AG08396 (cell line): ENCODE data around the gene BDH1.
"Not testable (repeated sequence)": the region's sequence is repeated elsewhere in the genome, so short reads cannot be mapped to it uniquely, and the experiment has no call there.

Source experiments
- DNase-seq: peaks from one replicate; pipeline ENCODE4 v3.0.0; 2012; ENCODE audit warnings: low spot score, mixed read lengths

BDH1 gene

GRCh38 chr3:197555281-197556261 is at the start of gene BDH1:
Gene BDH1, minus strand, starts transcription at chr3:197555968. Its CDS starts 9,525 bp downstream, at chr3:197546443.
- DNase-seq: peak; percentile 39

DNA sequence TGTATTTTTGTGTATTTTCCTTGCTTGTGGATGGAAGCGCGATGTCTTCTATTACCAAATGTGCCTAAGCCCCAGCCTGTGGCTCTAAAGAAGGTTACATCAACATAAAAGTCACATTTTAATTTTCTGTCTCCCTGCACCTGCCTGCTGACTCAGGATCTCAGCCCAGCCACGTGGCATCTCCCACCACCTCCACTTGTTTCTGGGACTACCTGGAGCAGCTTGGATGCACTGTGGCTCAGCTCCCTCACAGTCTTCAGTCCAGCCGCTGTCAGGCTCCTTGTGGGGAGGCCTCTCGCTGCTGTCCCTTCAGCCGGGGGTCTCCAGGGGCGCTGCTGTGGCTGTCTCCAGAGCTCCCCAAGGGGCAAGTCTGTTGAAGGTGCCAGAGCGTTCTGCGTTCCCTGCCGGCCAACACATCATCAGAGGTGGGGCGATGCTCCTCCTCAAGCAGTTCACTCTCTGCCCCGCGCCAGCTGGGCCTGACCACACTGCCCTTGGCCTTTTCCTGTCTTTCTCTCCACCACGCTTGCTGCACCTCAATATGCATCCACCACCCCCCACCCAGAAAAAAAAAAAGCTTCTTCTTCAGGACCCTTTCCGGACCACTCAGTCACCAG is 47.7 kb upstream of the BDH1 start:
- no peak for DNase-seq

DNA sequence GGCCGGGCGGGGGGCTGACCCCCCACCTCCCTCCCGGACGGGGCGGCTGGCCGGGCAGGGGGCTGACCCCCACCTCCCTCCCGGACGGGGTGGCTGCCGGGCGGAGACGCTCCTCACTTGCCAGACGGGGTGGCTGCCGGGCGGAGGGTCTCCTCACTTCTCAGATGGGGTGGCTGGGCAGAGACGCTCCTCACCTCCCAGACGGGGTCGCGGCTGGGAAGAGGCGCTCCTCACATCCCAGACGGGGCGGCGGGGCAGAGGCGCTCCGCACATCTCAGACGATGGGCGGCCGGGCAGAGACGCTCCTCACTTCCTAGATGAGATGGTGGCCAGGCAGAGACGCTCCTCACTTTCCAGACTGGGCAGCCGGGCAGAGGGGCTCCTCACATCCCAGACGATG is 46.6 kb upstream of the BDH1 start:
- DNase-seq: not testable (repeated sequence)

GRCh38 chr3:197601566-197601840 is 45.7 kb upstream of the BDH1 start:
- DNase-seq: not testable (repeated sequence)

- DNase-seq: no peak
These were observed 45.2 kb upstream of the BDH1 start for GRCh38 chr3:197600796-197601565.

DNA sequence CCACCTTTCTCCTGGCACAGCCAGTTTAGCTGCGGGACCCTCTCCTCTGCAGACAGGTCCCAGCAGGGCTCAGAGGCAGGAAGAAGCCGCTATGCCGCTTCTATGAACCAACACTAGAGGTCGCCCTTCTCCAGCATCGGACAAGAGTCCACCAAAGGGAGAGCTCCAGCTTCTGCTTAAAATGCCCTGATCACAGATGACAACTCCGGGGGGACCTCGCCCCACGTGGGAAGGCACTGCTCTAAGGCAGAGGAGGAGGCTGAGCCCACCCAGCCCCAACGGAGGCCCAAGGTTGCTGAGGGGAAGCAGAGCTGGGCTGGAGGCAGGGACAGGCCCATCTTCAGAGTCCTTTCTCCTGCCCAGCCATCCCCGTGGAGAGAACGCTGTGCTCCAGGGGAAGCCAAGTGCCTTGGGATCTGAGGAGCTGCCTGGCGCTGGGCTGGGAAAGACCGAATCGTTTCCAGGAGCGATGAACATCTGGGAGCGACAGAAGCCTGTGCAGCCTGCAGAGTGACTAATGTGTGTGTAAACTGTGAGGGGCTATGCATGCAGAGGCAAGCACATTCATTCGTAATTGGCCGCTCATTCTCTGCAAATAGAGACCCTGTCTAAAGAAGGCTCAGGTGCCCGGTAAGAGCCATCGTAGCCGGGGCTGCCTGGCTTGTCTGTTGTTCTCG is 43.5 kb upstream of the BDH1 start:
- DNase-seq: peak; percentile 89

DNA sequence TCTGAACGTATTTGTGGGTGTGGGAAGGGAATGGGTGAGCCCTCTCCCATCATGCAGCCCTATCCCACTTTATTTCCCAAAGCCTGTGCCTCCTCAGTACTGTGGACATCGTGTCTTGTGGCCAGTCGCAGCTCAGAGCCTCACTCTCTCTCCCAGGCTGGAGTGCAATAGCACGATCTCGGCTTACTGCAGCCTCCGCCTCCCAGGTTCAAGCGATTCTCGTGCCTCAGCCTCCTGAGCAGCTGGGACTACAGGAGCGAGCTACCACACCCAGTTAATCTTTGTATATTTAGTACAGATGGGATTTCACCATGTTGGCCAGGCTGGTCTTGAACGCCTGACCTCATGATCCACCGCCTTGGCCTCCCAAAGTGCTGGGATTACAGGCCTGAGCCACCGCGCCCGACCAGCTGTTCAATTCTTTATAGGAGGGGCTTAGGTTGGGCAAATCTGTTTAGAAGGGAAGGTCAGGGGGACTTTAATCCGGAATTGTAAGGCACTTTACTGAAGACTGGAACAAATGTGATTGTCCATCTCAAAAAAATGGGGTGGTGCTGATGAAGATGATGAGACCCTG is 42.7 kb upstream of the BDH1 start:
- DNase-seq: no peak

DNA sequence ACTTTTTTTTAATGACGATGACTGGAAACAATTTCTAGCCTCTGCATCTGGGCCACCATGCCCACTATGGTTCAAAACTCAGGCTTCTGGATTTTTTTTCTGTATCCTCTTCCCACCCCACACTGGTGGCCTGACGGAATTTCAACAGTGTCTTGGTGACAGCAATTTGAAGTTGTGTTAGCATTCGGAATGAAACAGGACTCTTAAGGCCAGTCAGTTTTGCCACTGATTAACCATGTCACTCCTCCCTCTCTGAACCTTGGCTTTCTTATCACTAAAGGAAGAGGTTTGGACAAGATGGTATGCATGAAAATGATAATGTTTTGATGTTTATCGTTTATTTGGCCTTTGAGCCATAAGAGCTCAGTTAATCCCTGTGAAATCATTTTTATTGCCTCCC is 41.6 kb upstream of the BDH1 start:
- DNase-seq: no peak

DNA sequence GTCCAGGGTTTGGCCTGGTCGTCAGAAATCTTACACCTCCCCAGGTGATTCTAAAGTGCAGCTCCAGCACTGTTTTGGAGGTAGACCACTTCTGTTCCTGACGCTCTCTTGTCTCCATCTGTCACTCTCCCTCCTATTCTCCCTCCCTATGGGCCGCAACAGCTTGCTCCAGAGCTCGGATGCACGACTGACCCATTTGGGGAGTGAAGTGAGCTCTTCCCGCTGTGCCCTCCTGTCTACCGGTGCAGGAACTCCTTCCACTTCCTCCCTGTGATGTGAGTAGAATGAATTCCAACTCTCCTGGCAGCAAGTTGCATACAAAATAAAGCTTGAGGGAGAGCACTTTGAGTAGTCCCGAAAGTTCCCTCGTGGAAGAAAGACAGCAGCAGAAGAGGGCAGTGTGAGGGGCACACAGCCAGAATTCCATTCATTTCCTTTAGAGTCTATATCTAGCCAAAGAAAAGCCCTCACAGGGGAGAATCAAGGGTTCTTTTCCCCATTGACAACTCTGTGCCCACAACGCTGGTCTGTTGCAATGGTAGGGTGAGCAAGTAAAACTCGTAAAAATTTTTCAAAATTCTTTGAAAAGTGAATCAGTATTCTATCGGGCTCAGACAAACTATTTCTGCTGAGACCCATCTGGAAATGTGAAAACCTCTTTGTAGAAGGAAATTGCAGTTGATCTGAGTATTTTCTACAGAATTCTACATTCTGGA is 39.9 kb upstream of the BDH1 start:
- no peak for DNase-seq

DNA sequence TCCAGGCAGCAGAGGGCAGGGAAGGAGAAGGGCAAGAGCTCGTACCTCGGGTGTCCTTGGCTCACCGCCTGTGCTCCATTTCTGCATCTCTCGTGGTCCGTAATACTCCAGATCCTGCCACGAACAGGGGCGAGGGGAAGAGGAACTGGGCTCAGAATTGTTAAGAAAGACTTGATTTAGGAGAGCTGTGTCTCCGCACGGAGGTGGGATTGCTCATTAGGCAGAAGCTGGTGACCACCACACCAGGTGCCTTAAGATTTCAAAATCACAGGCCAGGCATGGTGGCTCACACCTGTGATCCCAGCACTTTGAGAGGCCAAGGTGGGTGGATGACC is 37.2 kb upstream of the BDH1 start:
- no peak for DNase-seq

- no peak for DNase-seq
These were observed 36.7 kb upstream of the BDH1 start for GRCh38 chr3:197592361-197593045.

- DNase-seq: no peak
These were observed 36.0 kb upstream of the BDH1 start for GRCh38 chr3:197591816-197592215.

DNA sequence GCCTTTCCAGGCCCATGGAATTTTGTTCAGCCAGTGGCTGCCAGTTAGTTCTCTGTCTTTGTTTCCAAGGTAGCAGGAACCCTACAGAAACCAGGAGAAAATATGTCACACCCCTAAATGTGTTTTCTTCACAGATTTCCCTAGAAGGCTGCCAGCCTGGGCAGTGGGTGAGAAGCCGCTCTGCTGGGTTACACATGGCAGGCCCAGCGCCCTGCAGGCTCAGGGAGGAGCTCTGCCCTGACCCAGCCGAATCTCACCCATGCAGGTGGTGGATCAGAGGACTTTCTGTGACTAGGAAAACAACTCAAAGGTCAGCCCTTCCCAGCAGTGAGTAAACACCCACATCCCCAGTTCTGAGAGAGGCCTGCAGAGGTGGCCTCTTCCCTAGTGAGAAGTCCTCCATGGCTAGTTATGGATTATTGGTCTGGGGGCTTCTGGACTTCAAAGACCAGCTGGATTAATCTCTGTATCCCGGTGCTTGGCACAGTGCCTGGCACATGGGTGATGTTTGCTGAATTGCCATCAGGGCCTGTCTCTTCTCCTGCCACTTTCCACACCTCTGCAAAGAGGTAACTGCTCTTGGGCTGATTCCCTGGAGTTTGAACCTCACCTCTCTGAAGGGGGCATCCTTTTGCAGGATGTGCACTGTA is 34.7 kb upstream of the BDH1 start:
- no peak for DNase-seq

- no peak for DNase-seq
These were observed 33.8 kb upstream of the BDH1 start for GRCh38 chr3:197589545-197589944.

DNA sequence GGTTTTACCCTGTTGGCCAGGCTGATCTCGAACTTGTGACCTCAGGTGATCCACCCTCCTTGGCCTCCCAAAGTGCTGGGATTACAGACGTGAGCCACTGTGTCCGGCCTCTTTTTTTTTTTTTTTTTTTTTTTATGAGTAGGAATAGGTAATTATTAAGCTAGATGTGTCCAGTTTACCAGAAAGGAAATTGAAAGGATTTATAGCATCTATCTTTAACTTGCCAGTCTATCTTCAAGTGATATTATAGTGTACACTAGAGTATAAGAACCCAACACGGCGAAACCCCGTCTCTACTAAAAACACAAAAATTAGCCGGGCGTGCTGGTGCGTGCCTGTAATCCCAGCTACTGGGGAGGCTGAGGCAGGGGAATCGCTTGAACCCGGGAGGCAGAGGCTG is 31.0 kb upstream of the BDH1 start:
- DNase-seq: not testable (repeated sequence)

DNA sequence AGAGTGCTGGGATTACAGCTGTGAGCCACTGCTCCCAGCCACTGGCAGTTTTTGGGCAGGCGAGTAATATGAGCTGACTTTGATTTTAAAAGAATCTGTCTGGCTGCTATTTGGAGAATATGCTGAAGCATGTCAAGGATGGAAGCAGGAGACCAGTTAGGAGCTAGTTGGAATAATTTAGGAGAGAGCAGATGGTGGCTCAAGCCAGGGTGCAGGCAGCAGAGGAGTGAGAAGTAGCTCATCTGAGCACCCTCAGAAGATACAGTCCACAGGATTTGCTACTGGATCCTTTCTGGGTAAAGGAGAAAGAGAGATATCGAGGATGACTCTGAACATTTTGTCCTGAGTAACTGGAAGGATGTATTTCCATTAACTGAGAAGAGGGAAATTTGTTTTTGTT is 30.4 kb upstream of the BDH1 start:
- no peak for DNase-seq

DNA sequence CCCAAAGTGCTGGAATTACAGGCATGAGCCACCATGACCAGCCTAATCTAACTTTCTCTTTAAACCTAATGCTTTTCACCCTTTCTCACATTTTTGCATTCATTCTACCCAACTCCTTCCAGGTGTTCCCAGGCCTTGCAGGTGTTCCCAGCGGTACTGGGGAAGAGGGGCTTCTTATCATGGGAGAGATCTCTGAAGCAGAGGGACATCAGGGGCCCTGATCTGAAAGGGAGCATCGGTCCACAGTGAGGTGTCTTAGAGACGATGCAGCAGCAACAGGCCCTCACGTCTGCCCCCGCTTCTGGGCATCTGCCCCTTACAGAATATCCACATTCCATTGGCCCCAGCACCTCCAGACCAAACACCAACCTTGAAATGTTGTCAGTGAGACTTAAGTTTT is 29.0 kb upstream of the BDH1 start:
- no peak for DNase-seq

GRCh38 chr3:197583371-197583770 is 27.6 kb upstream of the BDH1 start:
- DNase-seq: no peak

DNA sequence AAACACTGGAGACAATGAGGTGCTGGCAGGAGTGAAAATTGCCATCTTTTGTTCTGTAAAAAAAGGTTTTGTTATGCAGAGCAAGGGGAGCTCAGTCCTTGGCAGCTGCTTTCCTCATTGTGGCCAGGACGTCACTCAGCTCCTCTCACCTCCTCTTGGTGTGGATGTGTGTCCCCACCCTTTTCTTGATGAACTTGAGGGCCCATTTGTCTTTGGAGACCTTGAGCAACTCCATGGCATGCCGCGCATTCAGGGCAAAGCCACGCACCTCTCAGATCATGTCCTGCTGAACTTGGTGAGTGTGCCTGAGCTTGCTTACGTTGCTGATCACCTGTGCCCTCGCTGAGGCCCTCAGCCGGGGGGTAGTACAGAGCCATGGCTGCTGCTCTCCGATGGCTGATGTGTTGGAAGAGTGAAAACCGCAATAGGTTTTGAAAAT is 24.5 kb upstream of the BDH1 start:
- DNase-seq: no peak

GRCh38 chr3:197578376-197578775 is 22.6 kb upstream of the BDH1 start:
- DNase-seq: no peak
